Endothelial cell of umbilical vein (primary cell): ENCODE measurements around the gene PIGV. TPM values are rescaled to one million over a fixed set of nuclear protein-coding genes. Genes with fewer than 3 reads are reported as not detected.

Source experiments
- BruUV-seq: library from RNA; stranded (reverse); fragments of 400-500 nt; replicated peaks from 2 replicates; lab custom pipeline; 2021; lab: Mats Ljungman, UMichigan
- CTCF ChIA-PET: fragments of 300-600, 350-600 bp; sonication (Branson Sonifier 250); formaldehyde crosslinking; loops from one replicate; lab custom pipeline; 2021; ENCODE audit warnings: antibody characterized with exemption, inconsistent platforms; lab: Charles Lee
- POLR2A ChIA-PET: fragments of 300-600, 350-600 bp; sonication (Branson Sonifier 250); formaldehyde crosslinking; loops from one replicate; lab custom pipeline; 2021; ENCODE audit warnings: antibody characterized with exemption, inconsistent platforms; lab: Charles Lee
- DNase-seq: peaks from one replicate; pipeline ENCODE4 v3.0.0-alpha.2; 2011; ENCODE audit warnings: low read depth, low spot score
- FAIRE-seq: peaks from 2 replicates; lab custom pipeline; 2011; peaks lifted over from hg19 to GRCh38; lab: Jason Lieb, UNC
- H2AFZ ChIP-seq: 2 replicates; pipeline ENCODE4 v1.6.0; 2012; ENCODE audit warnings: low read depth, low read length, control low read depth, inconsistent platforms
- H3K27ac ChIP-seq: 2 replicates; pipeline ENCODE4 v1.5.1; 2011; ENCODE audit warnings: low read depth, mild to moderate bottlenecking, control low read depth, low read length, moderate library complexity; ENCODE audit not compliant: insufficient read depth
- H3K27me3 ChIP-seq, 2 experiments: 2 replicates each; pipeline versions ENCODE4 v1.6.0 to v1.6.1; 2011; ENCODE audit warnings: low read length in 2 of 2, mixed read lengths in 1 of 2; ENCODE audit not compliant: control insufficient read depth in 2 of 2, insufficient read depth in 2 of 2
- H3K36me3 ChIP-seq, 2 experiments: 2 replicates in 1 of 2; 3 replicates in 1 of 2; pipeline ENCODE4 v1.5.1; 2011; ENCODE audit warnings: low read length in 2 of 2, mild to moderate bottlenecking in 1 of 2, moderate library complexity in 1 of 2; ENCODE audit not compliant: control insufficient read depth in 2 of 2, insufficient read depth in 2 of 2; ENCODE audit errors: extremely low read depth in 1 of 2
- H3K4me1 ChIP-seq: 3 replicates; pipeline ENCODE4 v1.5.1; 2011; ENCODE audit warnings: mild to moderate bottlenecking, low read length; ENCODE audit not compliant: control insufficient read depth, insufficient read depth; ENCODE audit errors: extremely low read depth
- H3K4me2 ChIP-seq: 2 replicates; pipeline ENCODE4 v1.6.1; 2011; ENCODE audit warnings: low read length, control low read depth, mixed read lengths; ENCODE audit not compliant: insufficient read depth
- H3K4me3 ChIP-seq, 3 experiments: fragments of 200-600 bp in 1 of 3; sonication (generic), shearing (Covaris generic) in 1 of 3; replicated peaks in 1 of 3; 2 replicates each; pipeline ENCODE4 v1.5.1; 2011 to 2016; ENCODE audit warnings: control low read depth in 3 of 3, low read length in 3 of 3, mild to moderate bottlenecking in 2 of 3, inconsistent platforms in 1 of 3, low read depth in 1 of 3, moderate library complexity in 1 of 3; ENCODE audit not compliant: insufficient read depth in 1 of 3
- H3K79me2 ChIP-seq: 2 replicates; pipeline ENCODE4 v1.6.0; 2012; ENCODE audit warnings: low read length, inconsistent platforms; ENCODE audit not compliant: control insufficient read depth, insufficient read depth
- H3K9ac ChIP-seq: replicated peaks from 2 replicates; pipeline ENCODE3; 2011; ENCODE audit warnings: low read length, control low read depth; ENCODE audit not compliant: insufficient read depth; ENCODE audit errors: extremely low read depth
- H3K9me1 ChIP-seq: replicated peaks from 3 replicates; pipeline ENCODE4 v1.6.0; 2011; ENCODE audit warnings: mild to moderate bottlenecking, low read length; ENCODE audit not compliant: control insufficient read depth, insufficient read depth; ENCODE audit errors: extremely low read depth
- H3K9me3 ChIP-seq: replicated peaks from 2 replicates; pipeline ENCODE4 v1.5.1; 2012; ENCODE audit warnings: low read length, inconsistent platforms; ENCODE audit not compliant: control insufficient read depth, insufficient read depth
- H4K20me1 ChIP-seq: replicated peaks from 2 replicates; pipeline ENCODE3; 2011; ENCODE audit warnings: mild to moderate bottlenecking, low read length; ENCODE audit not compliant: control insufficient read depth, insufficient read depth; ENCODE audit errors: extremely low read depth
- EZH2 ChIP-seq: IDR thresholded peaks from 2 replicates; pipeline ENCODE4 v1.6.1; 2012; ENCODE audit warnings: borderline replicate concordance, low read depth, mild to moderate bottlenecking, moderate library complexity, low read length, inconsistent platforms; ENCODE audit not compliant: severe bottlenecking
- FOS ChIP-seq: IDR thresholded peaks from 2 replicates; pipeline ENCODE4 v1.6.1; 2011; ENCODE audit warnings: mild to moderate bottlenecking, low read length, moderate library complexity, borderline replicate concordance; ENCODE audit not compliant: insufficient read depth
- GATA2 ChIP-seq: IDR thresholded peaks from 2 replicates; pipeline ENCODE4 v1.7.0; 2011; ENCODE audit warnings: low read depth, mild to moderate bottlenecking, moderate library complexity, mixed read lengths, low read length; ENCODE audit not compliant: insufficient read length, insufficient read depth
- JUN ChIP-seq: IDR thresholded peaks from 2 replicates; pipeline ENCODE4 v1.6.1; 2011; ENCODE audit warnings: borderline replicate concordance, low read depth; ENCODE audit not compliant: insufficient read length, insufficient read depth
- MAX ChIP-seq: IDR thresholded peaks from 2 replicates; pipeline ENCODE4 v1.6.1; 2011; ENCODE audit not compliant: insufficient read depth, insufficient read length
- MYC ChIP-seq: IDR thresholded peaks from one replicate; pipeline ENCODE4 v1.6.1; 2011; ENCODE audit warnings: mild to moderate bottlenecking, low read depth, low read length
- POLR2A ChIP-seq: IDR thresholded peaks from 2 replicates; pipeline ENCODE4 v1.6.1; 2012; ENCODE audit warnings: low read depth, mild to moderate bottlenecking, control low read depth, low read length
- POLR2AphosphoS5 ChIP-seq: IDR thresholded peaks from 2 replicates; pipeline ENCODE4 v1.6.1; 2012; ENCODE audit warnings: low read depth, mild to moderate bottlenecking, control low read depth, low read length, moderate library complexity; ENCODE audit not compliant: insufficient read depth
- dilution Hi-C: fragments of 300-500 bp; cut with MboI; formaldehyde crosslinking; loops from one replicate; pipeline ENCODE4 v1.15.0; 2019; ENCODE audit warnings: low sequenced_read_pairs; ENCODE audit not compliant: extremely low pct_ligation_motif_present
- intact Hi-C: fragments of 100-400 bp; cut with micrococcal nuclease; formaldehyde crosslinking; loops from one replicate; pipeline ENCODE4 v1.10.0; 2022
- polyA plus RNA-seq, 4 experiments: library from polyadenylated mRNA; depleted of rRNA in 3 of 4; stranded (reverse) in 3 of 4; unstranded in 1 of 4; fragments of >200 nt; gene quantifications; 2 replicates each; pipeline versions ENCODE4 v1.2.1 to v1.2.3, GENCODE V29; 2011 to 2012; ENCODE audit warnings: missing spikeins in 1 of 4
- total RNA-seq: library from RNA; stranded (reverse); gene quantifications from 2 replicates; pipeline ENCODE4 v1.2.3, GENCODE V29; 2021
- TF ChIP-seq, protein P1 (sequence below), 2 donors: IDR thresholded peaks; 1 replicate in 1 of 2; 2 replicates in 1 of 2; pipeline ENCODE4 v1.5.1; 2011; ENCODE audit warnings: low read length in 2 of 2, mild to moderate bottlenecking in 2 of 2, moderate library complexity in 2 of 2, control low read depth in 1 of 2, inconsistent platforms in 1 of 2, low read depth in 1 of 2; ENCODE audit not compliant: insufficient read depth in 1 of 2; ENCODE audit errors: extremely low read depth in 1 of 2

Gene PIGV
- total and polyA plus RNA-seq, 2 donors (not counting 3 experiments of a cell fraction or from before 2014, with no cell fraction given) = 7.5 to 11.9 TPM

GRCh38 chr1:26748351-26748750 is 39.4 kb upstream of the PIGV start:
- H3K4me1 ChIP-seq = peaks cover 45% of the 10 kb centered on the region
- no peaks in the 10 kb centered on the region for H3K9me1 ChIP-seq
- DNase-seq (no peak), FAIRE-seq (no peak)
- H3K27me3 ChIP-seq = no peaks in the 10 kb centered on the region
- no peaks in the 10 kb centered on the region for H4K20me1 ChIP-seq
- peaks cover 0 to 3% of the 10 kb centered on the region in 2 experiments for H3K36me3 ChIP-seq
- no peak overlapping the region for H3K4me2 ChIP-seq
- no TSS peak for BruUV-seq
- TF ChIP-seq POLR2A = no peak
- TF ChIP-seq JUN = no peak
- TF ChIP-seq EZH2 = no peak
- no peak for TF ChIP-seq POLR2AphosphoS5
- TF ChIP-seq GATA2 = no peak
- no peak for TF ChIP-seq MYC
- TF ChIP-seq FOS = no peak
- TF ChIP-seq, protein P1, sequence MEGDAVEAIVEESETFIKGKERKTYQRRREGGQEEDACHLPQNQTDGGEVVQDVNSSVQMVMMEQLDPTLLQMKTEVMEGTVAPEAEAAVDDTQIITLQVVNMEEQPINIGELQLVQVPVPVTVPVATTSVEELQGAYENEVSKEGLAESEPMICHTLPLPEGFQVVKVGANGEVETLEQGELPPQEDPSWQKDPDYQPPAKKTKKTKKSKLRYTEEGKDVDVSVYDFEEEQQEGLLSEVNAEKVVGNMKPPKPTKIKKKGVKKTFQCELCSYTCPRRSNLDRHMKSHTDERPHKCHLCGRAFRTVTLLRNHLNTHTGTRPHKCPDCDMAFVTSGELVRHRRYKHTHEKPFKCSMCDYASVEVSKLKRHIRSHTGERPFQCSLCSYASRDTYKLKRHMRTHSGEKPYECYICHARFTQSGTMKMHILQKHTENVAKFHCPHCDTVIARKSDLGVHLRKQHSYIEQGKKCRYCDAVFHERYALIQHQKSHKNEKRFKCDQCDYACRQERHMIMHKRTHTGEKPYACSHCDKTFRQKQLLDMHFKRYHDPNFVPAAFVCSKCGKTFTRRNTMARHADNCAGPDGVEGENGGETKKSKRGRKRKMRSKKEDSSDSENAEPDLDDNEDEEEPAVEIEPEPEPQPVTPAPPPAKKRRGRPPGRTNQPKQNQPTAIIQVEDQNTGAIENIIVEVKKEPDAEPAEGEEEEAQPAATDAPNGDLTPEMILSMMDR (IDR thresholded peaks at IDR 0.05; ENCODE audit: extremely low read depth in 1 of 2, insufficient read depth in 1 of 2, low read depth in 1 of 2, low read length in 2 of 2) = no peak
- no peak for TF ChIP-seq MAX
- no peak overlapping the region for H3K9ac ChIP-seq
- H3K4me3 ChIP-seq = no peak overlapping the region
- no peaks in the 10 kb centered on the region for H3K9me3 ChIP-seq
- H3K27ac ChIP-seq = no peak overlapping the region
- H3K79me2 ChIP-seq = peaks cover 69% of the 10 kb centered on the region
- no peak overlapping the region for H2AFZ ChIP-seq
- POLR2A ChIA-PET = no interaction called here
- intact Hi-C loops = no loop called here
- dilution Hi-C loops = no loop called here
- CTCF ChIA-PET = interaction anchor here (0.6 to 1.3 kb wide), 2 partner anchors 51 to 61 kb away, joined by 3 read pairs; no protein-coding TSS in a partner anchor
